Measurements from ENCODE around the gene RPP14.
"Not testable (repeated sequence)": the region's sequence is repeated elsewhere in the genome, so short reads cannot be mapped to it uniquely, and the experiment has no call there.

The RPP14 gene

DNA sequence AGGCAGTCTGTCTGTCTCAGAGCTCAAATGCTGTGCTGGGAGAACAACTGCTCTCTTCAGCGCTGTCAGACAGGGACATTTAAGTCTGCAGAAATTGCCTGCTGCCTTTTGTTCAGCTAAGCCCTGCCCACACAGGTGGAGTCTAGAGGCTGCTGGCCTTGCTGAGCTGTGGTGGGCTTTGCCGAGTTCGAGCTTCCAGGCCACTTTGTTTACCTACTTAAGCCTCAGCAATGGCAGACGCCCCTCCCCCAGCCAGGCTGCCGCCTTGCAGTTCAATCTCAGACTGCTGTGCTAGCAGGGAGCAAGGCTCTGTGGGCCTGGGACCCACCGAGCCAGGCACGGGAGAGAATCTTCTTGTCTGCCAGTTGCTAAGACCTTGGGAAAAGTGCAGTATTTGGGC is 25.0 kb upstream of the RPP14 start:
- FAIRE-seq (no peak), DNase-seq (ENCODE audit: insufficient read length, low spot score) (no peak)
- TF ChIP-seq, protein P1, sequence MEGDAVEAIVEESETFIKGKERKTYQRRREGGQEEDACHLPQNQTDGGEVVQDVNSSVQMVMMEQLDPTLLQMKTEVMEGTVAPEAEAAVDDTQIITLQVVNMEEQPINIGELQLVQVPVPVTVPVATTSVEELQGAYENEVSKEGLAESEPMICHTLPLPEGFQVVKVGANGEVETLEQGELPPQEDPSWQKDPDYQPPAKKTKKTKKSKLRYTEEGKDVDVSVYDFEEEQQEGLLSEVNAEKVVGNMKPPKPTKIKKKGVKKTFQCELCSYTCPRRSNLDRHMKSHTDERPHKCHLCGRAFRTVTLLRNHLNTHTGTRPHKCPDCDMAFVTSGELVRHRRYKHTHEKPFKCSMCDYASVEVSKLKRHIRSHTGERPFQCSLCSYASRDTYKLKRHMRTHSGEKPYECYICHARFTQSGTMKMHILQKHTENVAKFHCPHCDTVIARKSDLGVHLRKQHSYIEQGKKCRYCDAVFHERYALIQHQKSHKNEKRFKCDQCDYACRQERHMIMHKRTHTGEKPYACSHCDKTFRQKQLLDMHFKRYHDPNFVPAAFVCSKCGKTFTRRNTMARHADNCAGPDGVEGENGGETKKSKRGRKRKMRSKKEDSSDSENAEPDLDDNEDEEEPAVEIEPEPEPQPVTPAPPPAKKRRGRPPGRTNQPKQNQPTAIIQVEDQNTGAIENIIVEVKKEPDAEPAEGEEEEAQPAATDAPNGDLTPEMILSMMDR (IDR thresholded peaks at IDR 0.05; ENCODE audit: insufficient read depth, missing control alignments), result no peak

DNA sequence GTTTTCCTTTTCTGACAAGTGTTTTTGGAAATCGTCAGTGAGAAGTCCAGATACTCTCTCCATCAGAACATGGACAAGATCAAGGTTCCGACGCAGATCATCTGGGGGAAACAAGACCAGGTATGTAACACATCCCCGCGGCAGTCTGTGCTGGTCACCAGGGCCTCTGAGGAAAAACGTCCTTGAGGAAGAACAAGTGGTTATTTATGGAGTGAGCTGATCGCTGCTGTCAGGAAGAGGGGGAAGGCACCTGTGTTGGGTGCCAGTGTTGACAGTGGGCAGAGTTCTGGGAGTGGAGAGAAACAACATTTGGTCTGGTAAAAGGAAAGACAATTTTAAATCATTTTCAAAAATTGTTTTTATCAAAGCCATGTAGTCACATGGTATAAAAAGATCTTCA is 20.7 kb upstream of the RPP14 start:
- DNase-seq (ENCODE audit: insufficient read length, low spot score) (no peak), FAIRE-seq (no peak)
- TF ChIP-seq, protein P1 (IDR thresholded peaks at IDR 0.05; ENCODE audit: insufficient read depth, missing control alignments), result no peak

DNA sequence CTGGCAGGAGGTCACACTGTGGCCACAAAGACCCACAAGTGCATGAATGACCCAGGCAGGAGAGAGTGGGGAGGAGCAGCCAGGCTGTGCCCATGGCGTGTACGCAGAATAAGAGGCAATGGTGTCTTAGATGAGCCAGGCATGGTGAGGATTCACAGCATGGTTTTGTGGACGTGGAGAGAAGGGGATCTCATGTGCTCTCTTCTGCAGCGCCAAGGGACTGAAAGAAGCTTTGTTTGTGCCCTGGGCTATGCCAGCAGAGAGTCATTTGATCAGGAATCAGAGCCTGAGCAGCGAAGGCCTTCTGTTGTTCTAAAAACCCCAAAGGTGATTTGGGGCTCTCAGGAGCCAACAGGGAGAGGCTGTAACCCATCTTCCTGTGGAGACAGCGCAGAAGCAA is 18.7 kb upstream of the RPP14 start:
- DNase-seq (ENCODE audit: insufficient read length, low spot score) (no peak), FAIRE-seq (no peak)
- TF ChIP-seq, protein P1 (IDR thresholded peaks at IDR 0.05; ENCODE audit: insufficient read depth, missing control alignments), result no peak

DNA sequence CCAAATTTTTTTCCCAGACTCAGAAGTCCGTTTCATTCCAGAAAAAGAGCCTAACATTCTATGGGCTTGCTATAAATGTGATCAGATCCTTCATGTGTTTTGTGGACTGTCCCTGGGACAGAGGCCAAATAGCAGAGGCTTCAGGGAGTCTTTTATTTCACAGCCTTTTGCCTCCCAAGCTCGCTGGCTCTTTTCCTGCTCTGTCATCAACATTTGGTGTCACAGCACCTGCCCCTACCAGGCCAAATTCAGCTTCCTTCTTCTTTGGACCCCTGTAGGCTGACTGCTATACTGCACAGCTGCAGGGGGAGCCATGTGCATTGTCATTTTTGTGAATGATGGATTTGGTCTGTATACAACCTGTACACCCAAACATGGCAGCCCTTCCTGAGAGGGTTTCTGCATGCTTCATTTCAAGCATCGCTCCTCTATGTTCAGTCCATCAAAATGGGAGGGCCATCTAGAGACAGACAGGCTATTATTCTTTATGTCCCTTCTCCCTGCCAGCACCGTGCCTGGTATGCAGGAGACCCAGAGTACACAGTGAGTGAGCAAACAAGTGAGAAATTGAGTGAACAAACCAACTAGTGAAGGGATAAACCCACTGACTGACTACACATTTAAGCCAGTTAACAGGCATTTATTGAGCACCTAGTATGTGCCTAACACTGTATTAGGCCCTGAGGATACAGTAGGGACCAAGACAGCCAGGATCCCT is 17.9 kb upstream of the RPP14 start:
- DNase-seq (ENCODE audit: insufficient read length, low spot score), result no peak
- TF ChIP-seq, protein P1 (IDR thresholded peaks at IDR 0.05; ENCODE audit: insufficient read depth, missing control alignments), result no peak
- FAIRE-seq, result no peak

DNA sequence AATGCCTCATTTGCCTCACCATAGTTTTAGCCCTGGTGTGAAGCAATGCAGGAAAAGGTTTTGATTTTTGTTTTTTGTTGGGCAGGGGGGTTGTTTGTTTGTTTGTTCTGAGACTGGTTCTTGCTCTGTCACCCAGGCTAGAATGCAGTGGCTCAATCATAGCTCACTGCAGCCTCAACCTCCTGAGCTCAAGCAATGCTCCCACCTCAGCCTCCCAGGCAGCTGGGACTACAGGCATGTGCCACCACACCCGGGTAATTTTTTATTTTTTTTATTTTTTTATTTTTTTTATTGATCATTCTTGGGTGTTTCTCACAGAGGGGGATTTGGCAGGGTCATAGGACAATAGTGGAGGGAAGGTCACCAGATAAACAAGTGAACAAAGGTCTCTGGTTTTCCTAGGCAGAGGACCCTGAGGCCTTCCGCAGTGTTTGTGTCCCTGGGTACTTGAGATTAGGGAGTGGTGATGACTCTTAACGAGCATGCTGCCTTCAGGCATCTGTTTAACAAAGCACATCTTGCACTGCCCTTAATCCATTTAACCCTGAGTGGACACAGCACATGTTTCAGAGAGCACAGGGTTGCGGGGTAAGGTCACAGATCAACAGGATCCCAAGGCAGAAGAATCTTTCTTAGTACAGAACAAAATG is 17.0 kb upstream of the RPP14 start:
- not testable (repeated sequence) for DNase-seq (ENCODE audit: insufficient read length, low spot score); FAIRE-seq

DNA sequence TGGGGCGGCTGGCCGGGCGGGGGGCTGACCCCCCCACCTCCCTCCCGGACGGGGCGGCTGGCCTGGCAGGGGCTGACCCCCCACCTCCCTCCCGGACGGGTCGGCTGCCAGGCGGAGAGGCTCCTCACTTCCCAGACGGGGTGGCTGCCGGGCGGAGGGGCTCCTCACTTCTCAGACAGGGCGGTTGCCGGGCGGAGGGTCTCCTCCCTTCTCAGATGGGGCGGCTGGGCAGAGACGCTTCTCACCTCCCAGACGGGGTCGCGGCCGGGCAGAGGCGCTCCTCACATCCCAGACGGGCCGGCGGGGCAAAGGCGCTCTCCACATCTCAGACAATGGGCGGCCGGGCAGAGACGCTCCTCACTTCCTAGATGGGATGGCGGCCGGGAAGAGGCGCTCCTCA is 15.6 kb upstream of the RPP14 start:
- not testable (repeated sequence) for FAIRE-seq; DNase-seq (ENCODE audit: insufficient read length, low spot score)

DNA sequence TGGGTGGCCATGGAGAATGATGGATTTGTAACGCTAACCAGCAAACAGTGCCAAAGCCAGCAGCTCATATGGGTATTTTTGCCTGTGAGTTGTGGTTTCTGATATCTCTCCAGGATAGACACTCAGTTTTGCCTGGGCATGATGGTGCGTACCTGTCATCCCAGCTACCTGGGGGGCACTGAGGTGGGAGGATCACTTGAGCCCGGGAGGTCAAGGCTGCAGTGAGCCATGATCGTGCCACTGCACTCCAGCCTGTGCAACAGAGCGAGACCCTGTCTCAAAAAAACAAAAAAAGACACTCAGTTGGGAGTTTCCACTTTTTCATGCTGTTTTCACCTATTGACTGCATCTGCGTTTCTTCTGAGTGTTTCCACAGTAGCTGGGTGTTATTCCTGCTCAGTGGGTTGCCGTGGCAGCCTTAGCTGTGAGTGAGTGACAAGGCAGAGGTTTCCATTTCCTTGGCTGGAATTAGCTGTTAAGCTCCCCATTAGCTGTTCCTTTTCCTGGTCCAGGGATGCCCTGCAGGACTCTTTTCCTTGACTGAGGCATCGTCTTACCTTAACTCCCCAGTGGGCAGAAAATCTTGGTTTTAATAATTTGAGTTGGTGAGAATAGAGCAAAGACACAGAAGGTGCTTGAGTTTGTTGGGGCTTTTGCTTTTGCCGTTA is 14.2 kb upstream of the RPP14 start:
- FAIRE-seq, result no peak
- TF ChIP-seq, protein P1 (IDR thresholded peaks at IDR 0.05; ENCODE audit: insufficient read depth, missing control alignments), result no peak

DNA sequence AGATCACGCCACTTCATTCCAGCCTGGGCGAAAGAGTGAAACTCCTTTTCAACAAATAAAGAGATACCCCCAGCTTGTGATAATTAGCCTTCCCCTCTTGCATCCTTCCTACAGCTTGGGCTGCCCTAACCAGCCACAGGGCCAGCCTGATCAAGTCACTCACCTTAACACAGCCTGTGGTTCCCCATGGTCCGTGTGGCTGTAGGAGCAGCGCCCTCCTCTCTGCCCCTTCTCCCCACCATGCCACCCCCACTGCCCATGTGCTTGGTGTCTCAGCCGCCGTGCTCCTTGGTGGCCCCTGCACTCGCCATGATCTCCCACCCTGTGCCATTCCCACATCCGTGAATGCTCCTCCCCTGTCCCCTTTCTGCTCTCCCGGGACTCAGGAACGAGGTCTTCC is 13.2 kb upstream of the RPP14 start:
- TF ChIP-seq, protein P1 (IDR thresholded peaks at IDR 0.05; ENCODE audit: insufficient read depth, missing control alignments), result no peak
- FAIRE-seq (no peak), DNase-seq (ENCODE audit: insufficient read length, low spot score) (no peak)

More for the DNA sequence above, 14.2 kb upstream of the RPP14 start:
- no peak for DNase-seq (ENCODE audit: insufficient read length, low spot score)
